VCaP (cell line): Measurements from ENCODE around the gene ITGA4.

Experiments
- H3K27ac ChIP-seq: fragments of 450-650 bp; 2 replicates; pipeline ENCODE4 v1.5.1; 2017
- CTCF ChIP-seq: fragments of 450-650 bp; conservative IDR thresholded peaks from 2 replicates; pipeline ENCODE4 v1.5.1; 2017; ENCODE audit warnings: mild to moderate bottlenecking, moderate library complexity

The ITGA4 gene

DNA sequence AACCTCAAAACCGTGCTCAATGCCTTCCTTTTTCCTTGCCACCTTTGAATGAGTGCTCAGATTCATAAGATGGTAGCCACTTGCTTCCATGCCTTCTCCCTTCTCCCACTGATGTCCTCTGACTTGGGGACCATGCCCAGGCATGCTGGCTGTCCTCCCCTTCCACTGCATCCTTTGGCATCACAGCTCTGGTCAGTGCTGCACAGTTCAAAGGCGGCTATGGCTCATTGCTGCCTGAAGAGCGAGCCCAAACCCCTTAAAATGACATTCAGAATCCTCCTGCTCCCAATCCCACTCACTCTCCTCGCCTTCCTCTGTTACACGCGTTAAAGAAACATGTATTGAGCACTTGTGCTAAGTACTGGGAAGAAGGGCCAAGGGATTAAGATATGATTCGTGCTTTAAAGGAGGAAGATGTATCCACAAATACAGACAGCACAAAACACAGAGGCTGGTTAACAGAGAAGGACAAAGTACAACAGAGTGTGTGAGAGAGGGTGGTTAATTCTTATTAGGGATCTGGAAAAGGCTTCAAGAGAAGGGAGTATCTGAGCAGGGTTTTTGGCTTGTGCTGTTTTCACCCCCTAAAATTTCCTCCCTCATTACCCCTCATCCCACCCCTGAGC, 118.0 kb downstream of the ITGA4 start:
- no peak for TF ChIP-seq CTCF
- H3K27ac ChIP-seq = no peak overlapping the region

- H3K27ac ChIP-seq = no peak overlapping the region
Observed at GRCh38 chr2:181575650-181576025, 118.5 kb downstream of the ITGA4 start.

GRCh38 chr2:181576431-181576830, 119.2 kb downstream of the ITGA4 start:
- no peak overlapping the region for H3K27ac ChIP-seq
- TF ChIP-seq CTCF = no peak

More at GRCh38 chr2:181575650-181576025, 118.5 kb downstream of the ITGA4 start:
- TF ChIP-seq CTCF = no peak

DNA sequence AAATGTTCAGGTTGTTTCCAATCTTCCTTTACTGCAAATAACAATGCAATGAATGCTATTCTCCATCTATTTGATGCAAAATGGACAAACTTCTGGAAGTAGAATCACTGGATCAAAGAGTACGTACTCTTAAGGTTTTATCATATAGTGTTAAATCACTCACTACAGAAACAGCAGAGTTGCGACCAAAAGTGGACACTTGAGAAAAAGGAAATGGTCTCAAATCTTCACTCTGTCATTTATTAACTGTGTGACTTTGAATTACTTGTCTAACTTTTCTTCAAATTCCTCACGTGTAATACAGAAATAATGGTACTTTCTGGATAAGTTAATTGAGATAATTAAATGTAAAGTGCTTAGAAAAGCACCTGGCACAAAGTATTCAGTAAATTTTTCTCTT, 121.6 kb downstream of the ITGA4 start:
- TF ChIP-seq CTCF = no peak
- H3K27ac ChIP-seq = no peak overlapping the region

- TF ChIP-seq CTCF = peak; percentile 36
- H3K27ac ChIP-seq = no peak overlapping the region
Observed at GRCh38 chr2:181581534-181581933, 124.3 kb downstream of the ITGA4 start.

- H3K27ac ChIP-seq = peak overlapping the region; percentile 43; the same call in 1 of the 2 replicates
- no peak for TF ChIP-seq CTCF
Observed at GRCh38 chr2:181585732-181586131, 128.5 kb downstream of the ITGA4 start.
